K562 (cell line): ENCODE data around the gene PPFIA3. TPM values are rescaled to one million over a fixed set of nuclear protein-coding genes. Genes with fewer than 3 reads are reported as not detected.

Experiments used
- BRD9 ChIP-seq: fragments of 450-650 bp; IDR thresholded peaks from 2 replicates; pipeline ENCODE4 v1.6.1; 2018; ENCODE audit warnings: low read depth; ENCODE audit not compliant: partially characterized antibody
- CBFB ChIP-seq: sonication (generic); formaldehyde crosslinking; IDR thresholded peaks from 2 replicates; pipeline ENCODE4 v1.4.0; 2020; ENCODE audit warnings: mild to moderate bottlenecking, missing genetic modification reagents
- HINFP ChIP-seq: fragments of 450-650 bp; conservative IDR thresholded peaks from 2 replicates; pipeline ENCODE4 v1.6.1; 2016; ENCODE audit warnings: missing genetic modification characterization, low read depth, mild to moderate bottlenecking, control low read depth, missing compliant biosample characterization
- HMGN3 ChIP-seq: IDR thresholded peaks from 2 replicates; pipeline ENCODE4 v1.6.1; 2011; ENCODE audit warnings: borderline replicate concordance, low read depth, mild to moderate bottlenecking, mixed read lengths, low read length; ENCODE audit not compliant: insufficient read length; ENCODE audit errors: extremely low read depth
- MEF2A ChIP-seq: IDR thresholded peaks from 2 replicates; pipeline ENCODE4 v1.6.1; 2011; ENCODE audit warnings: low read depth, mild to moderate bottlenecking, low read length, moderate library complexity; ENCODE audit not compliant: control insufficient read depth
- NEUROD1 ChIP-seq: fragments of 150-350 bp; IDR thresholded peaks from 2 replicates; pipeline ENCODE4 v1.6.1; 2014; ENCODE audit warnings: borderline replicate concordance, low read length, low read depth; ENCODE audit not compliant: partially characterized antibody
- REST ChIP-seq, 2 experiments: fragments of 450-650 bp; formaldehyde crosslinking in 1 of 2; IDR thresholded peaks; 2 replicates each; pipeline versions ENCODE4 v1.4.0 to v1.6.1; 2014 to 2020; ENCODE audit warnings: mild to moderate bottlenecking in 2 of 2, borderline replicate concordance in 1 of 2, low read depth in 1 of 2
- ZBTB7A ChIP-seq: IDR thresholded peaks from 2 replicates; pipeline ENCODE4 v1.6.1; 2011; ENCODE audit warnings: low read depth, mild to moderate bottlenecking, low read length, moderate library complexity, borderline replicate concordance; ENCODE audit not compliant: control insufficient read depth
- ZNF280A ChIP-seq: fragments of 450-650 bp; IDR thresholded peaks from 2 replicates; pipeline ENCODE4 v1.6.1; 2018; ENCODE audit warnings: mild to moderate bottlenecking, low read depth; ENCODE audit not compliant: partially characterized antibody
- polyA plus RNA-seq, 8 experiments: library from polyadenylated mRNA; depleted of rRNA in 4 of 8; stranded (reverse) in 5 of 8; unstranded in 3 of 8; fragments of >200 nt; fragmentation: Nextera tagmentation in 2 of 8; fragmentation: Illumina TruSeq in 1 of 8; extraction: Ambion mirVana in 2 of 8; extraction: Trizol in 1 of 8; gene quantifications; 2 replicates each; pipeline versions ENCODE4 v1.2.1 to v1.2.3, GENCODE V29; 2011 to 2014; ENCODE audit warnings: inconsistent platforms in 1 of 8, missing spikeins in 1 of 8
- total RNA-seq, 7 experiments: library from RNA; depleted of rRNA in 6 of 7; stranded (reverse); fragments of >200 nt in 6 of 7; fragmentation: Illumina TruSeq in 2 of 7; extraction: Trizol in 2 of 7; gene quantifications; 2 replicates each; pipeline versions ENCODE4 v1.2.1 to v1.2.3, GENCODE V29; 2011 to 2021; ENCODE audit warnings: low replicate concordance in 1 of 7

PPFIA3 gene
- total and polyA plus RNA-seq, 9 of the 15 experiments (the other 6 are each of a cell fraction or from before 2014, with no cell fraction given): 0.10 to 53.0 (median 17.6) TPM

- TF ChIP-seq ZNF280A: no peak
- no peak for TF ChIP-seq MEF2A
- TF ChIP-seq BRD9: peak; percentile 50
- peak; percentile 99 for TF ChIP-seq REST (IDR thresholded peaks at IDR 0.05; ENCODE audit: borderline replicate concordance)
- TF ChIP-seq REST (CRISPR knock-in tag; IDR thresholded peaks at IDR 0.05; ENCODE audit: low read depth): no peak
- TF ChIP-seq NEUROD1: peak; percentile 27
- TF ChIP-seq ZBTB7A: peak; percentile 88; the same call in 1 of the 2 replicates
- peak; percentile 75 for TF ChIP-seq HMGN3
- no peak for TF ChIP-seq HINFP (tag)
- 0 out of 2 replicates have a peak, but pooled peaks have one; percentile 20 for TF ChIP-seq CBFB
Measured at GRCh38 chr19:49157445-49158224, 38.3 kb downstream of the PPFIA3 start, which contains the start of gene TRPM4 (continued).
